Mesenchymal stem cell (in vitro differentiated cells and primary cell): ENCODE results near the gene CFLAR. TPM values are rescaled to one million over a fixed set of nuclear protein-coding genes. Genes with fewer than 3 reads are reported as not detected.

Experiments used
- DNase-seq: peaks from one replicate; pipeline ENCODE4 v3.0.0-alpha.2; 2013
- H2AFZ ChIP-seq: one replicate; pipeline ENCODE4 v1.6.1; 2013; ENCODE audit warnings: low read depth, mild to moderate bottlenecking, control low read depth, inconsistent platforms, low read length, moderate library complexity
- H2AK5ac ChIP-seq: 2 replicates; pipeline ENCODE4 v1.6.1; 2013; ENCODE audit warnings: low read length, moderate library complexity, mild to moderate bottlenecking, inconsistent platforms; ENCODE audit not compliant: severe bottlenecking
- H2BK120ac ChIP-seq: one replicate; pipeline ENCODE4 v1.6.1; 2013; ENCODE audit warnings: low read depth, mild to moderate bottlenecking, inconsistent platforms, low read length, moderate library complexity
- H2BK12ac ChIP-seq, 2 experiments: one replicate each; pipeline ENCODE4 v1.6.1; 2013; ENCODE audit warnings: inconsistent platforms in 2 of 2, low read length in 2 of 2, mild to moderate bottlenecking in 2 of 2, moderate library complexity in 2 of 2, control low read depth in 1 of 2
- H2BK15ac ChIP-seq: one replicate; pipeline ENCODE4 v1.6.1; 2013; ENCODE audit warnings: mild to moderate bottlenecking, low read depth, inconsistent platforms; ENCODE audit not compliant: poor library complexity, severe bottlenecking
- H2BK5ac ChIP-seq: 2 replicates; pipeline ENCODE4 v1.6.1; 2013; ENCODE audit warnings: low read depth, mild to moderate bottlenecking, low read length, control low read depth, inconsistent platforms; ENCODE audit not compliant: poor library complexity, severe bottlenecking
- H3K14ac ChIP-seq, 2 experiments: one replicate each; pipeline ENCODE4 v1.6.1; 2013; ENCODE audit warnings: inconsistent platforms in 2 of 2, low read length in 2 of 2, control low read depth in 1 of 2, mild to moderate bottlenecking in 1 of 2, moderate library complexity in 1 of 2
- H3K18ac ChIP-seq, 2 experiments: one replicate each; pipeline ENCODE4 v1.6.1; 2013; ENCODE audit warnings: inconsistent platforms in 2 of 2, low read length in 2 of 2, control low read depth in 1 of 2, low read depth in 1 of 2, mild to moderate bottlenecking in 1 of 2
- H3K23ac ChIP-seq, 2 experiments: one replicate each; pipeline ENCODE4 v1.6.1; 2013; ENCODE audit warnings: inconsistent platforms in 2 of 2, low read length in 2 of 2, mild to moderate bottlenecking in 2 of 2, moderate library complexity in 2 of 2, control low read depth in 1 of 2
- H3K27ac ChIP-seq: 2 replicates; pipeline ENCODE4 v1.5.1; 2013; ENCODE audit warnings: mild to moderate bottlenecking, moderate library complexity, low read length, control low read depth, inconsistent platforms; ENCODE audit not compliant: poor library complexity, severe bottlenecking
- H3K27me3 ChIP-seq, 2 experiments: 2 replicates each; pipeline versions ENCODE4 v1.6.1 to v1.7.0; 2013; ENCODE audit warnings: low read length in 2 of 2, mild to moderate bottlenecking in 2 of 2, moderate library complexity in 2 of 2, control low read depth in 1 of 2, inconsistent platforms in 1 of 2; ENCODE audit not compliant: control insufficient read depth in 1 of 2, insufficient read depth in 1 of 2
- H3K36me3 ChIP-seq, 2 experiments: 2 replicates each; pipeline versions ENCODE4 v1.6.1 to v1.7.0; 2013; ENCODE audit warnings: low read length in 2 of 2, control low read depth in 1 of 2, inconsistent platforms in 1 of 2, low read depth in 1 of 2, mild to moderate bottlenecking in 1 of 2; ENCODE audit not compliant: insufficient read depth in 2 of 2, control insufficient read depth in 1 of 2
- H3K4ac ChIP-seq, 2 experiments: one replicate each; pipeline ENCODE4 v1.6.1; 2013; ENCODE audit warnings: inconsistent platforms in 2 of 2, low read length in 2 of 2, mild to moderate bottlenecking in 2 of 2, moderate library complexity in 2 of 2, control low read depth in 1 of 2, low read depth in 1 of 2
- H3K4me1 ChIP-seq: 2 replicates; pipeline ENCODE4 v1.6.1; 2013; ENCODE audit warnings: low read depth, low read length, control low read depth; ENCODE audit not compliant: control insufficient read depth, insufficient read depth
- H3K4me2 ChIP-seq: 2 replicates; pipeline ENCODE4 v1.6.1; 2013; ENCODE audit warnings: low read length, mild to moderate bottlenecking, inconsistent platforms; ENCODE audit not compliant: poor library complexity, severe bottlenecking
- H3K4me3 ChIP-seq, 2 experiments: 2 replicates each; pipeline versions ENCODE4 v1.5.1 to v1.7.0; 2013; ENCODE audit warnings: low read length in 2 of 2, mild to moderate bottlenecking in 2 of 2, control low read depth in 1 of 2, low read depth in 1 of 2; ENCODE audit not compliant: insufficient read depth in 1 of 2
- H3K79me1 ChIP-seq: replicated peaks from 2 replicates; pipeline ENCODE4 v1.6.1; 2013; ENCODE audit warnings: mild to moderate bottlenecking, control low read depth, low read length, inconsistent platforms; ENCODE audit not compliant: poor library complexity, severe bottlenecking
- H3K9ac ChIP-seq: 2 replicates; pipeline ENCODE4 v1.7.0; 2013; ENCODE audit warnings: mild to moderate bottlenecking, low read length, moderate library complexity
- H3K9me3 ChIP-seq: 2 replicates; pipeline ENCODE4 v1.7.0; 2013; ENCODE audit warnings: mild to moderate bottlenecking, low read length; ENCODE audit not compliant: control insufficient read depth
- H4K8ac ChIP-seq: one replicate; pipeline ENCODE4 v1.6.1; 2013; ENCODE audit warnings: inconsistent platforms, mild to moderate bottlenecking, low read length, moderate library complexity
- H4K91ac ChIP-seq: one replicate; pipeline ENCODE4 v1.6.1; 2013; ENCODE audit warnings: mild to moderate bottlenecking, low read length, inconsistent platforms
- WGBS: methylation state at CpG from one replicate; pipeline ENCODE4 v1.1.7; 2013; ENCODE audit warnings: mixed read lengths; 5-methylcytosine and 5-hydroxymethylcytosine counted together
- small RNA-seq: library from polyadenylated mRNA; stranded (forward); fragments of <200 nt; extraction: miRNeasy Mini kit (QIAGEN cat#:217004); gene quantifications from one replicate; pipeline ENCODE3, GENCODE V24; 2013; ENCODE audit warnings: low read depth

Gene CFLAR

DNA sequence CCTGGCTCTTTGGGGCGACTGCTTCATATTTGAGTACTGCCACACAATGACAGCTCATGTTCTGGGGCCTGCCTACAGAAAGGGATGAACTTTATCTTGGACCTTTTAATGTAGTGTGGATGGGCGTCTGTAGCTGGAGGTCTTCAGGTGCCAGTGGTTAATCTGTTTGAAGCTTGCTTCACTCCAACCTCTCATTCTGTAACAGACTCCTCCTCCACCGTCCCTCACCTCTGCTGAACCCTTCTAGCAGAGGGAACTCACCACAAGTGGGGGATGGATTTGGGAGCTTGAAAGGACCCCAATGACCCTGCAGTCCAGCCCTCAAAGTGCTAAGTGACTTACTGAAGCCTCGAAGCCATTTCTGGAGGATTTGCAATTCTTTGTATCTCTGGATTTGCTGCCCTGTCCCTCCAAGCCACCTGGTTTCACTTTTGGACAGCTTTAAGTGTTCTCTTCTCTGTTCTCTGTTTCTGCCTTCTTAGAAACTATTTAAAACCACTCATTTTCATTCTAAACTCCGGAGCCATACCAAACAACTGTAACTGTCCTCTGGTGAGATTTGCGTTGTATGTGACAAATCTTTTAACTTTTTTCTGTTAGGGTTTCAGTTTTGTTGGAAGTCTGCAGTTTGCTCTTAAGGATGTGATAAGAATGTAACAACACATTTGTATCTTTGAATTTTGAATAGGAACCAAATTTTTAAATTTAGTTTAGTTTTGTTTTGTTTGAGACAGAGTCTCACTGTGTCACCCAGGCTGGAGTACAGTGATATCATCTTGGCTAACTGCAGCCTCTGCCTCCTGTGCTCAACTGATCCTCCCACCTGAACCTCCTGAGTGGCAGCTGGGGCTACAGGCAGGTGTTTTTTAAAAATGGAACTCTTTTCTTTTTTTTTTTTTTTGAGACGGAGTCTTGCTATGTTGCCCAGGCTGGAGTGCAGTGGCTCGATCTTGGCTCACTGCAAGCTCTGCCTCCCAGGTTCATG is 107.4 kb downstream of the CFLAR start:
- Histone ChIP-seq H4K91ac (no peak overlapping the region), H2AK5ac (no peak overlapping the region), H2AFZ (no peak overlapping the region), H3K4me1 (peaks cover 2% of the 10 kb centered on the region), H2BK12ac (no peak overlapping the region), H3K4ac (no peak overlapping the region), H4K8ac (no peak overlapping the region), H3K36me3 (peaks cover 0 to 5% of the 10 kb centered on the region in 2 experiments), H3K4me2 (no peak overlapping the region), H3K23ac (no peak overlapping the region), H3K14ac (no peak overlapping the region), H3K27ac (no peak overlapping the region), H3K18ac (no peak overlapping the region), H3K4me3 (no peak overlapping the region), H3K79me1 (no peaks in the 10 kb centered on the region), H3K27me3 (no peaks in the 10 kb centered on the region), H3K9me3 (no peaks in the 10 kb centered on the region), H2BK120ac (no peak overlapping the region), H2BK5ac (no peak overlapping the region), H3K9ac (peak overlapping the region; percentile 30), H2BK15ac (no peak overlapping the region)
- DNase-seq: no peak
- WGBS: 89% methylated on average over 4 of the region's 8 CpGs

Small RNAs within 50 kb of the gene (small RNA-seq; reads per million reads assigned to genes)
- gene AC007283.2: not detected
- not detected for gene MTND4LP13
- gene RNU6-1206P: not detected
- not detected for gene RNU7-45P
